HepG2 (cell line): Measurements from ENCODE around the gene HADHA. TPM values are rescaled to one million over a fixed set of nuclear protein-coding genes. Genes with fewer than 3 reads are reported as not detected.

Experiments
- KLF12 ChIP-seq: sonication (generic); formaldehyde crosslinking; IDR thresholded peaks from 2 replicates; pipeline ENCODE4 v1.4.0; 2020; ENCODE audit warnings: missing genetic modification reagents, borderline replicate concordance
- KLF6 ChIP-seq: IDR thresholded peaks from 2 replicates; pipeline ENCODE4 v1.8.0; 2016; ENCODE audit warnings: missing biosample characterization, missing genetic modification reagents
- NFYC ChIP-seq: IDR thresholded peaks from 2 replicates; pipeline ENCODE4 v1.6.1; 2016; ENCODE audit warnings: missing genetic modification reagents, missing compliant biosample characterization
- NR0B2 ChIP-seq: sonication (generic); formaldehyde crosslinking; IDR thresholded peaks from 2 replicates; pipeline ENCODE4 v1.4.0; 2020; ENCODE audit warnings: mild to moderate bottlenecking, missing genetic modification reagents
- SAP130 ChIP-seq: IDR thresholded peaks from 2 replicates; pipeline ENCODE4 v1.6.1; 2016; ENCODE audit warnings: low read depth
- ZBTB40 ChIP-seq, 2 experiments: fragments of 450-650 bp in 1 of 2; sonication (generic) in 1 of 2; formaldehyde crosslinking in 1 of 2; IDR thresholded peaks; 2 replicates each; pipeline versions ENCODE4 v1.6.1 to v1.8.0; 2016 to 2022; ENCODE audit warnings: antibody characterized with exemption in 1 of 2, mild to moderate bottlenecking in 1 of 2, missing genetic modification reagents in 1 of 2
- ZFP36L2 ChIP-seq: sonication (generic); formaldehyde crosslinking; IDR thresholded peaks from 2 replicates; pipeline ENCODE4 v1.4.0; 2020; ENCODE audit warnings: missing genetic modification reagents
- ZNF883 ChIP-seq: sonication (generic); formaldehyde crosslinking; IDR thresholded peaks from 2 replicates; pipeline ENCODE4 v1.5.1; 2020; ENCODE audit warnings: mild to moderate bottlenecking, missing genetic modification reagents; ENCODE audit errors: not compliant biosample characterization
- polyA plus RNA-seq, 8 experiments: library from polyadenylated mRNA; depleted of rRNA in 3 of 8; stranded (reverse) in 7 of 8; unstranded in 1 of 8; fragments of >200 nt; fragmentation: Illumina TruSeq in 4 of 8; extraction: Trizol in 4 of 8; gene quantifications; 2 replicates each; pipeline versions ENCODE4 v1.2.1 to v1.2.3, GENCODE V29; 2011 to 2016; ENCODE audit warnings: low read depth in 4 of 8, missing spikeins in 1 of 8, mixed read lengths in 1 of 8; ENCODE audit not compliant: insufficient read depth in 1 of 8
- total RNA-seq, 5 experiments: library from RNA; depleted of rRNA; stranded (reverse); fragments of >200 nt; fragmentation: Illumina TruSeq; extraction: Trizol; gene quantifications; 2 replicates each; pipeline ENCODE4 v1.2.3, GENCODE V29; 2016; ENCODE audit warnings: low read depth in 1 of 5
- TF ChIP-seq, protein P1 (sequence below): sonication (generic); formaldehyde crosslinking; IDR thresholded peaks from 2 replicates; pipeline ENCODE4 v1.4.0; 2020; ENCODE audit warnings: missing genetic modification reagents
- TF ChIP-seq, protein P2 (sequence below): sonication (generic); formaldehyde crosslinking; IDR thresholded peaks from 2 replicates; pipeline ENCODE4 v1.4.0; 2020; ENCODE audit warnings: missing genetic modification reagents

HADHA gene
- total and polyA plus RNA-seq, 2 of the 13 experiments (the other 11 are each of a cell fraction or from before 2014, with no cell fraction given) = 102 to 270 TPM

GRCh38 chr2:26244309-26245230, at the start of gene HADHA, which contains the start of gene HADHB (continued):
- TF ChIP-seq, protein P1, sequence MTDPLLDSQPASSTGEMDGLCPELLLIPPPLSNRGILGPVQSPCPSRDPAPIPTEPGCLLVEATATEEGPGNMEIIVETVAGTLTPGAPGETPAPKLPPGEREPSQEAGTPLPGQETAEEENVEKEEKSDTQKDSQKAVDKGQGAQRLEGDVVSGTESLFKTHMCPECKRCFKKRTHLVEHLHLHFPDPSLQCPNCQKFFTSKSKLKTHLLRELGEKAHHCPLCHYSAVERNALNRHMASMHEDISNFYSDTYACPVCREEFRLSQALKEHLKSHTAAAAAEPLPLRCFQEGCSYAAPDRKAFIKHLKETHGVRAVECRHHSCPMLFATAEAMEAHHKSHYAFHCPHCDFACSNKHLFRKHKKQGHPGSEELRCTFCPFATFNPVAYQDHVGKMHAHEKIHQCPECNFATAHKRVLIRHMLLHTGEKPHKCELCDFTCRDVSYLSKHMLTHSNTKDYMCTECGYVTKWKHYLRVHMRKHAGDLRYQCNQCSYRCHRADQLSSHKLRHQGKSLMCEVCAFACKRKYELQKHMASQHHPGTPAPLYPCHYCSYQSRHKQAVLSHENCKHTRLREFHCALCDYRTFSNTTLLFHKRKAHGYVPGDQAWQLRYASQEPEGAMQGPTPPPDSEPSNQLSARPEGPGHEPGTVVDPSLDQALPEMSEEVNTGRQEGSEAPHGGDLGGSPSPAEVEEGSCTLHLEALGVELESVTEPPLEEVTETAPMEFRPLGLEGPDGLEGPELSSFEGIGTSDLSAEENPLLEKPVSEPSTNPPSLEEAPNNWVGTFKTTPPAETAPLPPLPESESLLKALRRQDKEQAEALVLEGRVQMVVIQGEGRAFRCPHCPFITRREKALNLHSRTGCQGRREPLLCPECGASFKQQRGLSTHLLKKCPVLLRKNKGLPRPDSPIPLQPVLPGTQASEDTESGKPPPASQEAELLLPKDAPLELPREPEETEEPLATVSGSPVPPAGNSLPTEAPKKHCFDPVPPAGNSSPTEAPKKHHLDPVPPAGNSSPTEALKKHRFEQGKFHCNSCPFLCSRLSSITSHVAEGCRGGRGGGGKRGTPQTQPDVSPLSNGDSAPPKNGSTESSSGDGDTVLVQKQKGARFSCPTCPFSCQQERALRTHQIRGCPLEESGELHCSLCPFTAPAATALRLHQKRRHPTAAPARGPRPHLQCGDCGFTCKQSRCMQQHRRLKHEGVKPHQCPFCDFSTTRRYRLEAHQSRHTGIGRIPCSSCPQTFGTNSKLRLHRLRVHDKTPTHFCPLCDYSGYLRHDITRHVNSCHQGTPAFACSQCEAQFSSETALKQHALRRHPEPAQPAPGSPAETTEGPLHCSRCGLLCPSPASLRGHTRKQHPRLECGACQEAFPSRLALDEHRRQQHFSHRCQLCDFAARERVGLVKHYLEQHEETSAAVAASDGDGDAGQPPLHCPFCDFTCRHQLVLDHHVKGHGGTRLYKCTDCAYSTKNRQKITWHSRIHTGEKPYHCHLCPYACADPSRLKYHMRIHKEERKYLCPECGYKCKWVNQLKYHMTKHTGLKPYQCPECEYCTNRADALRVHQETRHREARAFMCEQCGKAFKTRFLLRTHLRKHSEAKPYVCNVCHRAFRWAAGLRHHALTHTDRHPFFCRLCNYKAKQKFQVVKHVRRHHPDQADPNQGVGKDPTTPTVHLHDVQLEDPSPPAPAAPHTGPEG (CRISPR knock-in tag) = peak; percentile 68; the same call in 1 of the 2 replicates
- TF ChIP-seq ZNF883 (CRISPR knock-in tag) (no peak), KLF12 (CRISPR knock-in tag) (peak; percentile 91), SAP130 (CRISPR knock-in tag) (peak; percentile 93), NR0B2 (peak; percentile 39; the same call in 1 of the 2 replicates), KLF6 (CRISPR knock-in tag) (peak; percentile 76; the same call in 1 of the 2 replicates), NFYC (CRISPR knock-in tag) (peak; percentile 22; the same call in 1 of the 2 replicates), ZFP36L2 (peak; percentile 88; the same call in 1 of the 2 replicates), ZBTB40 (IDR thresholded peaks at IDR 0.05) (no peak), ZBTB40 (CRISPR knock-in tag; IDR thresholded peaks at IDR 0.05) (peak; percentile 51)
- TF ChIP-seq, protein P2, sequence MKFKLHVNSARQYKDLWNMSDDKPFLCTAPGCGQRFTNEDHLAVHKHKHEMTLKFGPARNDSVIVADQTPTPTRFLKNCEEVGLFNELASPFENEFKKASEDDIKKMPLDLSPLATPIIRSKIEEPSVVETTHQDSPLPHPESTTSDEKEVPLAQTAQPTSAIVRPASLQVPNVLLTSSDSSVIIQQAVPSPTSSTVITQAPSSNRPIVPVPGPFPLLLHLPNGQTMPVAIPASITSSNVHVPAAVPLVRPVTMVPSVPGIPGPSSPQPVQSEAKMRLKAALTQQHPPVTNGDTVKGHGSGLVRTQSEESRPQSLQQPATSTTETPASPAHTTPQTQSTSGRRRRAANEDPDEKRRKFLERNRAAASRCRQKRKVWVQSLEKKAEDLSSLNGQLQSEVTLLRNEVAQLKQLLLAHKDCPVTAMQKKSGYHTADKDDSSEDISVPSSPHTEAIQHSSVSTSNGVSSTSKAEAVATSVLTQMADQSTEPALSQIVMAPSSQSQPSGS (CRISPR knock-in tag) = peak; percentile 74
